ENCODE results near the gene PAM. TPM values are rescaled to one million over a fixed set of nuclear protein-coding genes. Genes with fewer than 3 reads are reported as not detected.

Gene PAM
- total RNA-seq, 1 donor from 2014 or later = 267 TPM

DNA sequence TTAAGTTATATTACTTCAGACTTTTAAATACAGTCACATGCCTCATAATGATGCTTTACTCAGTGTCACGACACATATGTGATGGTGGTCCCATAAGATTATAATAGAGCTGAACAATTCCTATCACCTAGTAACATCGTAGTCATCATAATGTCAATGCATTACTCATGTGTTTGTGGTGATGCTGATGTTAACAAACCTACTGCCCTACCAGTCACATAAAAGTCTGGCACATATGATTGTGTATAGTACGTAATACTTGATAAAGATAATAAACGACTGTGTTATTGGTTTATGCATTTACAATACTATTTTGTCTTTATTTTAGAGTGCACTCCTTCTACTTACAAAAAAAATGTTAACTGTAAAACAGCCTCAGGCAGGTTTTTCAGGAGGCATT, 103.7 kb downstream of the PAM start:
- Mint-ChIP-seq H3K27me3 (ENCODE audit: unreplicated experiment) (no peaks in the 10 kb centered on the region), H3K27ac (ENCODE audit: unreplicated experiment) (no peak overlapping the region), H3K36me3 (ENCODE audit: unreplicated experiment) (peaks cover 3% of the 10 kb centered on the region), H3K4me3 (ENCODE audit: unreplicated experiment) (no peak overlapping the region), H3K9me3 (ENCODE audit: unreplicated experiment) (peaks cover 3% of the 10 kb centered on the region), H3K4me1 (ENCODE audit: unreplicated experiment) (peaks cover 39% of the 10 kb centered on the region)
- DNase-seq (ENCODE audit: extremely low spot score, unreplicated experiment) = no peak
- TF ChIP-seq, protein P1, sequence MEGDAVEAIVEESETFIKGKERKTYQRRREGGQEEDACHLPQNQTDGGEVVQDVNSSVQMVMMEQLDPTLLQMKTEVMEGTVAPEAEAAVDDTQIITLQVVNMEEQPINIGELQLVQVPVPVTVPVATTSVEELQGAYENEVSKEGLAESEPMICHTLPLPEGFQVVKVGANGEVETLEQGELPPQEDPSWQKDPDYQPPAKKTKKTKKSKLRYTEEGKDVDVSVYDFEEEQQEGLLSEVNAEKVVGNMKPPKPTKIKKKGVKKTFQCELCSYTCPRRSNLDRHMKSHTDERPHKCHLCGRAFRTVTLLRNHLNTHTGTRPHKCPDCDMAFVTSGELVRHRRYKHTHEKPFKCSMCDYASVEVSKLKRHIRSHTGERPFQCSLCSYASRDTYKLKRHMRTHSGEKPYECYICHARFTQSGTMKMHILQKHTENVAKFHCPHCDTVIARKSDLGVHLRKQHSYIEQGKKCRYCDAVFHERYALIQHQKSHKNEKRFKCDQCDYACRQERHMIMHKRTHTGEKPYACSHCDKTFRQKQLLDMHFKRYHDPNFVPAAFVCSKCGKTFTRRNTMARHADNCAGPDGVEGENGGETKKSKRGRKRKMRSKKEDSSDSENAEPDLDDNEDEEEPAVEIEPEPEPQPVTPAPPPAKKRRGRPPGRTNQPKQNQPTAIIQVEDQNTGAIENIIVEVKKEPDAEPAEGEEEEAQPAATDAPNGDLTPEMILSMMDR (IDR thresholded peaks at IDR 0.05) = no peak

DNA sequence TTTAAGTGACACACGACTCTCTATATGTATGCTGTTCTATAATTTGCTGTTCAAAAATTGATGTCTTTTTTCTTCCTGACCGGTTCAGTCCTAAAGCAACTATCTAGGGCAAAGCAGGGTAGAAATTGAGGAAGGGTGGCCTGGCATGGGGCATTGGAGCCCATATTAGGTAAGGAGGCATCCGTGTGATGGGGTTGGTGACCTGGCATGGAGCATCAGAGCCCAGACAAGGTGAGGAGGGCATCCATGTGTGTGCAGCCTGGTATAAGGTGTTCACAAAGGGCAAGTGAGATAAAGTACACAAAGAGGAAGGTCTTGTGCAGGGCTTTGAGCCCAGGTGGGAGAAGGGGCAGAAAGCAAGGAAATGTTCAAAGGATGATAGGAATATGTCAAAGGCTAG, 104.9 kb downstream of the PAM start:
- TF ChIP-seq, protein P1 (IDR thresholded peaks at IDR 0.05) = no peak
- H3K9me3 Mint-ChIP-seq (ENCODE audit: unreplicated experiment) = peaks cover 3% of the 10 kb centered on the region
- H3K4me3 Mint-ChIP-seq (ENCODE audit: unreplicated experiment) = no peak overlapping the region
- no peak overlapping the region for H3K27ac Mint-ChIP-seq (ENCODE audit: unreplicated experiment)
- no peaks in the 10 kb centered on the region for H3K27me3 Mint-ChIP-seq (ENCODE audit: unreplicated experiment)
- H3K36me3 Mint-ChIP-seq (ENCODE audit: unreplicated experiment) = peaks cover 3% of the 10 kb centered on the region
- no peak for DNase-seq (ENCODE audit: extremely low spot score, unreplicated experiment)
- peaks cover 40% of the 10 kb centered on the region for H3K4me1 Mint-ChIP-seq (ENCODE audit: unreplicated experiment)

DNA sequence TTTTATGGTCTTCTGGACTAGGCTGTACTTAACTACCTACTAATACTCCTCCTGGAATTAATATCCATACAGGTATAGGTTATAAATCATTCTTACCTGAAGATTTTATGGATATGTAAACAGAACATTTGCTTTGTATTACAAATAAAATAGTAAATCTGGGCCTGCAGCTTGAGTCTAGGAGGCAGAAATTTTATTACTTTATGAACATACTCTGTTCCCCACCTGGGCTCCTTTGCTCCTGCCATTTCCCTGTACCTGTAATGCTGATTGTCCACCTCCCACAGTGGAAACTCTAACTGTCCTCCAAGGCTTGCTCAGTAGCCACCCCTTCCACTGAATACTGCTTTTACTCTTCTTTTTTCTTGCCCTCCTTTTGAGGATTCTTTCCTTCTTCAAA, 108.0 kb downstream of the PAM start:
- Mint-ChIP-seq H3K27ac (ENCODE audit: unreplicated experiment) (no peak overlapping the region), H3K27me3 (ENCODE audit: unreplicated experiment) (no peaks in the 10 kb centered on the region), H3K9me3 (ENCODE audit: unreplicated experiment) (no peaks in the 10 kb centered on the region), H3K36me3 (ENCODE audit: unreplicated experiment) (peaks cover 3% of the 10 kb centered on the region), H3K4me3 (ENCODE audit: unreplicated experiment) (no peak overlapping the region), H3K4me1 (ENCODE audit: unreplicated experiment) (peaks cover 29% of the 10 kb centered on the region)
- no peak for DNase-seq (ENCODE audit: extremely low spot score, unreplicated experiment)
- TF ChIP-seq, protein P1 (IDR thresholded peaks at IDR 0.05) = no peak

DNA sequence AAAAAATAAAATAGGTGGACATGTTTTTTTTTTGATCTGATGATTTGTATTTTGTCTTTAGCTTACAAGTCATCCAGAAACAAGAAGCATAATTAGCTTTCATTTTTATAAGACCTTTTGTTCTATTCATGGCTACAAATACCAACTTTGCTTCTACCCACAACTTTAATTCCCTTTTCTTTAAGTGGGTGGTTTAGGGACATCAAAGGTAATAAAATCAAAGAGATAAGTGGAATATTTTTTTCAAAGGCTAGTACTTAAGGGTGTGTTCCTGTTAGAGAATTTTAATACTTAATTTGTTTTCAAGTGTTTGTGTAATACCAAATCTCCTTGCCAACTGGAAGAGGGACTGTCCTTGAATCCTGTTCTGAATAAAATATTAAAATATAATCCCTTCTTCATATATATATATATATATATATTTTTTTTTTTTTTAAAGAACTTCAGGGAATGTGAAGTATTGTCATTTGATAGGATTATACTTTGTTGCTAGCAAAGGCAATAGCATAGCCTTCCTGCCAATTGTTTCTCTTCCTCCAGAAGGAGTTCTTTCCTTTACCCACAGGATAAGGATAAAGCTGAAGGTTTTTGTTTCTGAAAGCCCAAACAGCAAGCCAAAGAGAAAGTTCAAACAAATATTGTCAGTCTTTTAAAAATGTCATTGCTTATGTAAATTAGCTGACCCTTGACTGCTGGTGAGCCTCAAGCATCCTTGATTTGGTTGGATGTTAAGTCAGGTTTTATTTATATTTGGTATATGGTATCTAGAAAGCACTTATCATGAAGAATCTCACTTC, 108.9 kb downstream of the PAM start:
- Mint-ChIP-seq H3K27me3 (ENCODE audit: unreplicated experiment) (no peaks in the 10 kb centered on the region), H3K4me1 (ENCODE audit: unreplicated experiment) (peaks cover 35% of the 10 kb centered on the region), H3K27ac (ENCODE audit: unreplicated experiment) (no peak overlapping the region), H3K36me3 (ENCODE audit: unreplicated experiment) (peaks cover 5% of the 10 kb centered on the region), H3K9me3 (ENCODE audit: unreplicated experiment) (no peaks in the 10 kb centered on the region), H3K4me3 (ENCODE audit: unreplicated experiment) (no peak overlapping the region)
- DNase-seq (ENCODE audit: extremely low spot score, unreplicated experiment) = no peak
- TF ChIP-seq, protein P1 (IDR thresholded peaks at IDR 0.05) = no peak

DNA sequence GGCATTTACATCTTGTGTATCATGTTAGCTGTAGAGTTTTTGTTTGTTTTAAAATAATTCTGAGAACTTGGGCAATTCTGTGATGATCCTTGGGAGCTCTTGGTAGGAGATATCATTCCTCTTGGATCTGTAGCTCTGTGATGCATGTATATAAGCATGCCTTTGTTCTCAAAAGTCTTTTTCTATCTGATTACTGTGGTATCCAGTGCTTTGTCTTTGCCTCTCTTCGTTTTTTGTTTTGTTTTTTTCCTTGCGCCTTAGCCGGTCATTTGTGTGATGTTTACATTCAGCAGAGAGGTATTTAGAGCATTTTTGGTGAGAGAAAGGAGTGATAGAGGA, 110.0 kb downstream of the PAM start:
- H3K36me3 Mint-ChIP-seq (ENCODE audit: unreplicated experiment) = peaks cover 13% of the 10 kb centered on the region
- H3K27me3 Mint-ChIP-seq (ENCODE audit: unreplicated experiment) = no peaks in the 10 kb centered on the region
- TF ChIP-seq, protein P1 (IDR thresholded peaks at IDR 0.05) = no peak
- peaks cover 4% of the 10 kb centered on the region for H3K9me3 Mint-ChIP-seq (ENCODE audit: unreplicated experiment)
- H3K27ac Mint-ChIP-seq (ENCODE audit: unreplicated experiment) = peak overlapping the region; percentile 97
- no peak for DNase-seq (ENCODE audit: extremely low spot score, unreplicated experiment)
- H3K4me1 Mint-ChIP-seq (ENCODE audit: unreplicated experiment) = peaks cover 37% of the 10 kb centered on the region
- H3K4me3 Mint-ChIP-seq (ENCODE audit: unreplicated experiment) = peak overlapping the region; percentile 79
